Stimulated activated memory B cell treated with anti-CD40 and anti-IgM and Interleukin-4, amounts not matched to agents 10 μg/mL and 1 μg/mL and 100 μg/mL, for 72 hours (primary cell): ENCODE results near the gene NDUFAF5.

Source experiments
- ATAC-seq: fragments of 150-1000 bp; cut with Tn5 transposase; 2 replicates; pipeline ENCODE4 v1.10.0; 2021
- H3K27ac Mint-ChIP-seq: one replicate; pipeline ENCODE4 v1.8.0; 2022; ENCODE audit warnings: mild to moderate bottlenecking, mixed read lengths
- H3K27me3 Mint-ChIP-seq: one replicate; pipeline ENCODE4 v1.8.0; 2022; ENCODE audit warnings: mixed read lengths
- H3K36me3 Mint-ChIP-seq: one replicate; pipeline ENCODE4 v1.8.0; 2022; ENCODE audit warnings: mixed read lengths
- H3K4me1 Mint-ChIP-seq: one replicate; pipeline ENCODE4 v1.8.0; 2022; ENCODE audit warnings: mixed read lengths
- H3K4me3 Mint-ChIP-seq: one replicate; pipeline ENCODE4 v1.8.0; 2022; ENCODE audit warnings: mild to moderate bottlenecking, moderate library complexity, mixed read lengths
- H3K9me3 Mint-ChIP-seq: one replicate; pipeline ENCODE4 v1.8.0; 2022; ENCODE audit warnings: mixed read lengths

NDUFAF5 gene

DNA sequence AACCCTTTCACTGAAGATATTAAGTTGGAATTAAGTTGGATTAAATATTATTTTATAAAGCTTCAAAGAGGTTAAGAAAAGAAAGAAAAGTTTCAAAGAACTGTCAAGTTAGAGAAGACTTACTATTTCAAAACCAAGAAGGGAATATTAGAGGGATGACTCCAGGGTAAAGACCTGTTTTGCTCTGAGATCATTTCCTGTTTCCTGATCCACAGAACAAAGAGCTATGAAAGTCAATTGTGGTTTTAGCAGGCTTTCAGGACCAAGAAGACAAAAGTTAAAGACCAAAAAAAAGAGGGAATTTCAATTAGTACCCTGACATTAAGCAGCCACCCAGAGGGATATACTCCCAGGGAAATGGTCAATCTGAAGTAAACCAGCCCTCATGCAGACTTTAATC is 19.5 kb upstream of the NDUFAF5 start:
- no peaks in the 10 kb centered on the region for H3K4me1 Mint-ChIP-seq
- no peaks in the 10 kb centered on the region for H3K27me3 Mint-ChIP-seq
- H3K27ac Mint-ChIP-seq: no peak overlapping the region
- ATAC-seq: no peak
- H3K4me3 Mint-ChIP-seq: no peak overlapping the region
- peaks cover 53% of the 10 kb centered on the region for H3K36me3 Mint-ChIP-seq
- peaks cover 7% of the 10 kb centered on the region for H3K9me3 Mint-ChIP-seq

DNA sequence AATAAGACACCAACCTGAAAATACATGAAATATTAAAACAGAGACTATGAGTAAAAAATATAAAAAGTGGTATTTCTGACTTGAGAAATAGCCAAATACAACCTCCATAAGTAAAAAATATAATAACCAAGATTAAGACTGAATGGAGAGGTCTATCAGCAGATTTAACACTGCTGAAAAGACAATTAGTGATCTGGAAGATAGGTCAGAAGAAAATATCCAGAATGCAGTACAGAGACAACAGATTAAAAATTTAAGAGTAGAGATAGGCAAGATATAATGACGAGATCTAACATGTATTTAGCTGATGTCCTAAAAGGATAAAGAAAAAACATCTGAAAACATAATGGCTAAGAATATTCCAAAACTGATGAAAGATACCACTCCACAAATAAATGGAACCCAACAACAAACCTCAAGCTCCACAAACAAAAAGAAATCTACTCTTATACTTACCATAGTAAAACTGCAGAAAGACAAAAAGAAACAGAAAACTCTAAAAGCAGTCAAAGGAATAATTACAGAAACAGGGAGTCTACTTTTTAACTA is 18.9 kb upstream of the NDUFAF5 start:
- no peak for ATAC-seq
- Mint-ChIP-seq H3K27ac (no peak overlapping the region), H3K36me3 (peaks cover 53% of the 10 kb centered on the region)

DNA sequence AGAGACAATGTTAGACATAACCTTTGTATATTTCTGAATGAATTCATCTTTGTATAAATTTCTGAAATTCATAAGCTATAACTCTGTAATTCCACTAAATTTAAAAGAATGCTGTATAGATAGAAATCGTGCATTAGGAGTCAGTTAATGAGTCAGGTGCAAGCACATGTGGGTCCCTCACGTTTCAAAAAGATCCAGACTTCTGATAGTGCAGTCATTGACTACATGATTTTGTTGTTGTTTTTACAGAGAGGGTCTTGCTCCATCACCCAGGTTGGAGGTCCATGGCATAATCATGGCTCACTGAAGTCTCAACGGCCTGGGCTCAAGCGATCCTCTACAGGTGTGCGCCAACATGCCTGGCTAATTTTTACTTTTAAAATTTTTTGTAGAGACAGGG is 14.7 kb upstream of the NDUFAF5 start:
- Mint-ChIP-seq H3K36me3 (peaks cover 61% of the 10 kb centered on the region), H3K4me1 (no peaks in the 10 kb centered on the region), H3K4me3 (no peak overlapping the region)

More for the DNA sequence above, 18.9 kb upstream of the NDUFAF5 start:
- Mint-ChIP-seq H3K27me3 (no peaks in the 10 kb centered on the region), H3K4me3 (no peak overlapping the region), H3K4me1 (no peaks in the 10 kb centered on the region), H3K9me3 (peaks cover 7% of the 10 kb centered on the region)

DNA sequence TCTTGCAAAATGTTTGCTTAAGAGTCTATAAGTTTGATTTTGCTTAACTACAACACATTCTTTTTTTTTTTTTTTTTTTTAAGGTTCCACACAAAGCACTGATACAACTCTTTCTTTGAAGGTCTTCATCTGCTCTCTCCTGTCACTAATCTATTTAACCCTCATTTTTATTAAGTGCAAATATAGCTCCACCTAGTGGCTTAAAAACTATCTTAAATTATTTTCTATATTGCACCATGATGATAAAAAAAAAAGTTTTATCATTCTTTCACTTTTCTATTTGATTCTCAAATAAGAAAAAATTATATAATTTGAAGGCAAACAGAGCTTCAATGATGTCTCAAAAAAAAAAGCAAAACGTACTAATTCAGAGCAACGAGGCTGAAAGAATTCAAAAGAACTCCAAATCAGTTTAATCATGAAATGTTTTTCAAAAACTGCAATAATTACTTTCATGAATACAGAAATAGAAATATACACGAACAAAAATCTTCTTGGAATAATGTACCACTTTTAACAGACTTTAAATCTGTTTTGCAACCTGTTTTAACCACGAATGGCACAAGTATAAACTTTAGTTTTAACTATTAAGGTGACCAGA is 12.9 kb upstream of the NDUFAF5 start:
- Mint-ChIP-seq H3K4me3 (no peak overlapping the region), H3K4me1 (peaks cover 12% of the 10 kb centered on the region), H3K9me3 (no peaks in the 10 kb centered on the region), H3K36me3 (peaks cover 55% of the 10 kb centered on the region), H3K27me3 (no peaks in the 10 kb centered on the region), H3K27ac (no peak overlapping the region)
- no peak for ATAC-seq

More for the DNA sequence above, 14.7 kb upstream of the NDUFAF5 start:
- H3K27me3 Mint-ChIP-seq: no peaks in the 10 kb centered on the region
- ATAC-seq: no peak
- H3K9me3 Mint-ChIP-seq: peaks cover 7% of the 10 kb centered on the region
- H3K27ac Mint-ChIP-seq: no peak overlapping the region

DNA sequence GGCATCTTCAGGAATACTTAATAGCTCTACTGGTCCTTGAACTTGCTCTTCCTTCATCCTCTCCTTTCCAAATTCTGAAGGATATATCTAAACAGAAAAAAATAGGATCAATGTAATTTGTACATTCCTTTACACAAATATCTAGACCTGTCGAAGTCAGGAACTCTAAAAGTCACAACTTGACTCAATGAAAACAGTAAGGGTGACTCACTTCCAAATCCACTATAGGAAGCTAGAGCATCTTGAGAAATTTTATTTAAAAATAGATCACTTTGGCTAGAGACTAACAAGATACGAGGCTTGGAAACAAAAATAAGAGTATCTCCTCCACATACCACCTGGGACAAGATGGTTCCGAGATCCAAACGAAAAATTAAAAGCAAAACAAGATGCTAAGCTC is 12.3 kb upstream of the NDUFAF5 start:
- H3K36me3 Mint-ChIP-seq: peaks cover 55% of the 10 kb centered on the region
- ATAC-seq: no peak

DNA sequence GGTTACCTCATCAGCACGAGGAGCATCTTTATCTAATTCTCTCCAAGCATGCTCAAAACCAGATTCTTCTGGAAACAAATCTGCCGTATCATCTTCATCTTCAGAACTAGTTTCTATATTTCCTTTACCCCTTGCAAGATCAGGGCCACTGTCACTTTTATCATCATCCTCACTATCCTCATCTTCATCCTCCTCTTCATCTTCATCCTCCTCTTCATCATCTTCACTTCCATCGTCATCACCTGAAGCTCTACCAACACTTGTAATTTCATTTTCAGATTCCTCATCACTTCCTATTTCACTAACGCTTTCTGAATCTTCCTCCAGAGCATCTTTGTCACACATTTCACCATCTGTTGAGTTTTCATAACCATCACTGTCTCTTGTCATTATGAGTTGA is 9.0 kb upstream of the NDUFAF5 start:
- H3K27ac Mint-ChIP-seq: peak overlapping the region; percentile 5

More for the DNA sequence above, 12.3 kb upstream of the NDUFAF5 start:
- Mint-ChIP-seq H3K4me3 (no peak overlapping the region), H3K4me1 (peaks cover 18% of the 10 kb centered on the region), H3K27ac (peak overlapping the region; percentile 37), H3K9me3 (no peaks in the 10 kb centered on the region), H3K27me3 (no peaks in the 10 kb centered on the region)

DNA sequence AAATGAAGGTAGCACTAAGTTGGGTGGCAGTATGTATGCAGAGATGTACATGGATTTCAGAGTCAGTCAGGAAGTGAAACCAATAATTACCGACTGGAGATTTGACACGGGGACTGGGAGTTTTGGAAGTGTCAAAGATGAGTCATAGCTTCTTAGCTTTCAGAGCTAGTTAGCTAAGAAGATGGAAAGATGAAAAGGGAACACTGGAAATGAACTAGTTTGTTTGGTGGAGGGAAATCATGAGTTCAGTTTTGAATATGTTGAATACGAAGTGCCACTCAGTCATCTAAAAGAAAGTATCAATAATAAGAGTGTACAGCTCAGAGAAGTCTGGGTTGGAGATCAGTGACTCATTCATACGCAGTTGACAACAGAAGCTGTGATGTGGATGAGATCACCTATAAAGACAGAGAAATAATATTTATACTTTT is 7.6 kb upstream of the NDUFAF5 start:
- Mint-ChIP-seq H3K27me3 (no peaks in the 10 kb centered on the region), H3K4me3 (no peak overlapping the region), H3K9me3 (no peaks in the 10 kb centered on the region), H3K4me1 (peaks cover 41% of the 10 kb centered on the region), H3K36me3 (peaks cover 62% of the 10 kb centered on the region), H3K27ac (peak overlapping the region; percentile 60)
- peak; percentile 74 for ATAC-seq

More for the DNA sequence above, 9.0 kb upstream of the NDUFAF5 start:
- no peaks in the 10 kb centered on the region for H3K9me3 Mint-ChIP-seq
- ATAC-seq: no peak
- H3K4me3 Mint-ChIP-seq: no peak overlapping the region
- no peaks in the 10 kb centered on the region for H3K27me3 Mint-ChIP-seq
- H3K4me1 Mint-ChIP-seq: peaks cover 38% of the 10 kb centered on the region
- peaks cover 57% of the 10 kb centered on the region for H3K36me3 Mint-ChIP-seq

DNA sequence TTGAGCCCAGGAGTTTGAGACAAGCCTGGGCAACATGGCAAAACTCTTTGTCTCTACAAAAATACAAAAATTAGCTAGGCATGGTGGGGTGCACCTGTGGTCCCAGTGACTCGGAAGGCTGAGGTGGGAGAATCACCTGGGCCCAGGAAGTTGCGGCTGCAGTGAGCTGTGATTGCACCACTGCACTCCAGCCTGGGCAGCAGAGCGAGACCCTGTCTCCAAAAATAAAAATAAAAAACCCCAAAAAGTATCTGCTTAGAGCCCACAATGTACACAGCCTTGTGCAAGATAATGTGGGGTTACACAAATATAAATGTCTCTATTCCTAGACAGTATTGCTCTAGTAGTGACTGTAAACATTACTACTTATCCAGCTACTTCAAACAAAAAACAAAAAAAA is 6.0 kb upstream of the NDUFAF5 start:
- H3K4me3 Mint-ChIP-seq: no peak overlapping the region
- H3K27me3 Mint-ChIP-seq: no peaks in the 10 kb centered on the region
- H3K9me3 Mint-ChIP-seq: no peaks in the 10 kb centered on the region
- ATAC-seq: no peak
- peaks cover 59% of the 10 kb centered on the region for H3K36me3 Mint-ChIP-seq
- peaks cover 46% of the 10 kb centered on the region for H3K4me1 Mint-ChIP-seq
- peak overlapping the region; percentile 73 for H3K27ac Mint-ChIP-seq

DNA sequence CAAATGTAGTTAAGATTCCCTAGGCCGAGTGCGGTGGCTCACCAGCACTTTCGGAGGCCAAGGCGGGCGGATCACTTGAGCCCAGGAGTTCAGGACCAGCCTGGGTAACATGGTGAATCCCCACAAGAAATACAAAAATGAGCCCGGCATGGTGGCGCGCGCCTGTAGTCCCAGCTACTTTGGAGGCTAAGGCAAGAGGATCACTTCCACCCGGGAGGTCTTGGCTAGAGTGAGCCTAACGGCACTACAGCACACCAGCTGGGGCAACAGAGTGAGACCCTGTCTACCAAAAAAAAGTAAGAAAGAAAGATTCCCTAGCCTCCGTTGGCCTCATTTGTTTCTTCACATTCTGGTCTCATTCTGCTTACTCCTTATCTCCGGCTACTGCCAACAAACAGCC is 1.3 kb upstream of the NDUFAF5 start:
- no peak overlapping the region for H3K4me3 Mint-ChIP-seq
- peaks cover 43% of the 10 kb centered on the region for H3K4me1 Mint-ChIP-seq
- H3K9me3 Mint-ChIP-seq: no peaks in the 10 kb centered on the region
- H3K27me3 Mint-ChIP-seq: no peaks in the 10 kb centered on the region
- H3K27ac Mint-ChIP-seq: no peak overlapping the region
- H3K36me3 Mint-ChIP-seq: peaks cover 37% of the 10 kb centered on the region
- ATAC-seq: no peak

DNA sequence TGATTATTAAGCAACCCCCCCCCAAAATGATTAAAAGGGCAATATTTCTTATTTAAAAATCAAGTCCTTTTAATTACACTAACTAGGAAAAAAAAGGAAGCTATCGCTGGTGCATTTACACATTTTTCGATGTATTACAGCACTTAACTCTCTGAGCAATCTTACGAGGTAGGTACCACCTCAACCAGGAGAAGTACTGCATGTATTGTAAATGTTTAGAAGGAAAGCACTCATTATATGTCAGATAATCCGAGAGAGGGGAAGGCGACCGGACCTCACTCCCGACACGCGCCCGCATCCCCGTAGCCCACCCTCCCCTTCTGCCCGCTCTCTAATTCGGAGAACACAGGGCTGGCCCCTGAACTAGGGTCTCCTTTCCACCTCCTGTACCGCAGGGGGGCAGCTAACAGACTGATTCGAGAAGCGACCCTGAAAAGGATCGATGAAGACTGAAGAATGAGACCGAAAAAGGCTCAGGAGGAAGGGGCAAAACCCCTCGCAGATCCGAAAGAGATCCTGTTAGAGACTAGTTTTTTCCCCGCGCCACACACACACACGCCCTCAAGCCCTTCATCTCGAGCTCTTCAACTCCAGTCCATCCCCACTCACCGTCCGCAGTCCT is 446 bp upstream of the NDUFAF5 start:
- peak; percentile 29 for ATAC-seq
- peak overlapping the region; percentile 95 for H3K27ac Mint-ChIP-seq
- peaks cover 37% of the 10 kb centered on the region for H3K4me1 Mint-ChIP-seq
- peak overlapping the region; percentile 84 for H3K4me3 Mint-ChIP-seq
- H3K36me3 Mint-ChIP-seq: peaks cover 32% of the 10 kb centered on the region
- no peaks in the 10 kb centered on the region for H3K27me3 Mint-ChIP-seq
- no peaks in the 10 kb centered on the region for H3K9me3 Mint-ChIP-seq

DNA sequence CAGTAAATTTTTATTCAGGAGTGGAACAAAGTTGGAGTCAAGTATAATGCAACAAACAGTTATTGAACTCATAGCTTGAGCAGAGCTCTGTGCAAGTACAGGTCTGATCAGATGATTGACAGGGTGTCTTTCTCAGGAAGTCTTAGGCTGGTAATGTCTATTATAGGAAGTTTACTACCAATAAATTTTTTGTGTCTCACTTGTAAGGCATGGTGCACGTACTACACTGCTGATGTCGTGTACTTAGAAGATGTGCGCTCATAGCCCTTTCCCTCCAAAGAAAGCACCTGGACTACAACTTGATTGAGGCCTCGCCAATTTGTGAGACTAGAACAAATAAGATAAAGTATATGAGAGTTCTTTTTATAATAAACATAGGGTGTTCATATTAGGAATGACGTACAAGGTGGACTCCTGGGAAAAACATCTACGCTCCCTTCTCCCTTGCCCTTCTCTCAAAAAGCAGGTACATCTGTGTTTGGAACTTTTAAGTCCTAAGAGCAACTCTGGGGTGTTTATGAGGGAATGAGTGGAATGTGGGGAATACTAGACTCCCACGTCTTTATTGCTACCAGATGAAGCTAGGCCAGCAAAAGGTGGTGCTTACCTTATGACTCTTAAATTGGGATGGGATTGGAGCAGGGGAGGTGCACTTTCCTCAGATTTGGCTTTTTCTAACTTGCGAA is 1.5 kb downstream of the NDUFAF5 start:
- Mint-ChIP-seq H3K27me3 (no peaks in the 10 kb centered on the region), H3K9me3 (no peaks in the 10 kb centered on the region), H3K4me1 (peaks cover 27% of the 10 kb centered on the region), H3K36me3 (peaks cover 35% of the 10 kb centered on the region), H3K27ac (peak overlapping the region; percentile 95), H3K4me3 (peak overlapping the region; percentile 84)
- ATAC-seq: no peak

DNA sequence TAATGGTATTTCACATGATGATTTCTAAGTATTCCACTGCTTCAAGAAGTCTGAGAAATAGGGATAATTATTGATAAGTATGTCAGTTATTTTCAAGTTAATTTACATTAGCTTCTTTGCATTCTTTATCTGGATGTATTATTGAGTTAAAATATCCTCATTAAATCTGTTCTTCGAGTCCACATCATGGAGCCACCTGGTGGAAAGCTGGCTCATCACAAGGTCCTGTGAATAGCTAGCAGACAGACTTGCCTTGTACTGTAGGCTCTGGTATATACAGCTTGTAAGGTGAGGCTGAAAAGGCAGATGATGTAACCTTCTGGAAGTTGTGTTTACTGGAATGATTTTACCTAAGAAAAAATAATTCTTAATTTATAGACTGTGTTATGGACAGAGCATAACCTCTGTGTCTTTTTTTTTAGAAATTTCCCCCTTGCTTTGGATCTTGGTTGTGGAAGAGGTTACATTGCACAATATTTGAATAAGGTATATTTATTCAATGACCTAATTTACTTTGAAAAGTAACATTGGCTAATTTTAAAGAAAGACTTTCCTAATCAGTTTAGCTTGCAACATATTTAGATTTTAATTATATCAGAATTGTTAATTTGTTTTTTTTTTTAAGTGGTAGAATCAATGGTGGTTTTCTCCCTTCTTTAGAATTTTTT is 3.5 kb downstream of the NDUFAF5 start:
- no peaks in the 10 kb centered on the region for H3K27me3 Mint-ChIP-seq
- peaks cover 27% of the 10 kb centered on the region for H3K36me3 Mint-ChIP-seq
- H3K4me1 Mint-ChIP-seq: peaks cover 21% of the 10 kb centered on the region
- ATAC-seq: no peak
- H3K4me3 Mint-ChIP-seq: no peak overlapping the region
- no peak overlapping the region for H3K27ac Mint-ChIP-seq
- no peaks in the 10 kb centered on the region for H3K9me3 Mint-ChIP-seq

DNA sequence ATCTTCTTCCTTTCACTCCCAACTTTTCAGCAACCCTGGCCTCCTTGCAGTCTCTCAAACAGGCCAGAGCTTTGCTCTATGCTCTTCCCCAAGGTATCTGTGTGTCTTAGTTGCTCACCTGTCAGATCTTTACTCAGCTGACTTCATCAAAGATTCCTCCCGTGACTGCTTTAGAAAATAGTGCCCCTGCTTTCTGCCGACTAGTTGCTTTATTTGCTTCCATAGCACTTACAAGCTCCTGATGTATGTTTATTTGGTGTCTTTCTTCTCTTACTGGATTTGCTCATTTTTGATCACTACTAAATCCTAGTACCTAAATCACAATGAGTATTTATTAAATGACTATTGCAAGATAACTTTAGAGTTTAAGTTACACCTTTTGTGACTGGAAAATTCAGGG is 5.9 kb downstream of the NDUFAF5 start:
- Mint-ChIP-seq H3K9me3 (no peaks in the 10 kb centered on the region), H3K4me3 (no peak overlapping the region), H3K36me3 (peaks cover 38% of the 10 kb centered on the region), H3K27ac (no peak overlapping the region), H3K27me3 (no peaks in the 10 kb centered on the region), H3K4me1 (peaks cover 21% of the 10 kb centered on the region)
- ATAC-seq: no peak

DNA sequence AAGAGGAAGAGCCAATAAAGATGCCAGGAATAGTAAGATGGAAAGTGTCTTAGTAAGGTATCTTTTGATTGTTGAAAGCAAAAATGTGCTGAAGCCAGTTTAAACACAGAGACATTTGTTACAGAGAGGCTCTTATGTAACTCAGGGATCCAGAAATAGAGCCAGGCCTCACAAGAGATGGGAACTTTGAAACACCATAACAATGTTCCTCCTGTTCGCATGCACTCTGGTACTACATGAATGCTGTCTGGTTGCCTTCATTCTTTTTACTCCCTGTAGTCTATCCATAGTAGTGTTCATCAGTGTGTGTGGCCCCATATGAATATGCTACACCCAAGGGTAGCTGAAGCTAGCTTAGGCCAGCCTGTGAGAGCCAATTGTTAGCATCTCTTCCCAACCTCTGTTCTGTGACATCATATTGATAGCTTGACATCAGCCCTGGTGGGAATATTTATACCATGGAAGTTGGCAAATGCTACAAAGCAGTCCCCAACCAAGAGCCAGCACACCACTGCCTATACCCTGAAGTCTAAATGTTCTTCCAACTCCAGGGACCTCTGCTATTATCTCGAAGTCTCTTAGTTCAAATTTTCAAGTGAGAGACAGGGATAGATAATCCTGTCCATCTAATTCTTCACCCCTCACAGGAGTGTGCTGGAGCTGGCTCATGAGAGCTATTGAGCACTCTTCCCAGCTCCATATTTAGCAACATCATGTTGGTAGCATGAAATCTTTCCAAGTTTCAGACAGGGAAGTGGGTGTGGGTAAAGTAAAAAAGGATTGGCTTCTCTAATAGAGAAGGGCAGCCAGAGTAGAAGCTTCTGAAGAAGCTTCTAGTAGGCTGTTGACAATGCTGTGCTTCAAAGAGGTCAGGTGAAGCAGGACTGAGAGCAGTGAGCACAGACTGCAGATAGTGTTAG is 7.0 kb downstream of the NDUFAF5 start:
- no peaks in the 10 kb centered on the region for H3K9me3 Mint-ChIP-seq
- H3K4me1 Mint-ChIP-seq: peaks cover 10% of the 10 kb centered on the region
- ATAC-seq: no peak
- no peak overlapping the region for H3K4me3 Mint-ChIP-seq
- peaks cover 47% of the 10 kb centered on the region for H3K36me3 Mint-ChIP-seq
- H3K27me3 Mint-ChIP-seq: no peaks in the 10 kb centered on the region
- no peak overlapping the region for H3K27ac Mint-ChIP-seq
